HG03520 (cell line): ENCODE measurements around the gene AGR3.
A peak's percentile ranks its signal among the peaks of the same experiment; 100 is the strongest.
"Not testable (repeated sequence)": the region's sequence is repeated elsewhere in the genome, so short reads cannot be mapped to it uniquely, and the experiment has no call there.

Experiments
- ATAC-seq: cut with Tn5 transposase; IDR thresholded peaks from one replicate; pipeline ENCODE4 v1.9.1; 2021; ENCODE audit warnings: mild to moderate bottlenecking, moderate library complexity; ENCODE audit not compliant: unreplicated experiment

Gene AGR3

DNA sequence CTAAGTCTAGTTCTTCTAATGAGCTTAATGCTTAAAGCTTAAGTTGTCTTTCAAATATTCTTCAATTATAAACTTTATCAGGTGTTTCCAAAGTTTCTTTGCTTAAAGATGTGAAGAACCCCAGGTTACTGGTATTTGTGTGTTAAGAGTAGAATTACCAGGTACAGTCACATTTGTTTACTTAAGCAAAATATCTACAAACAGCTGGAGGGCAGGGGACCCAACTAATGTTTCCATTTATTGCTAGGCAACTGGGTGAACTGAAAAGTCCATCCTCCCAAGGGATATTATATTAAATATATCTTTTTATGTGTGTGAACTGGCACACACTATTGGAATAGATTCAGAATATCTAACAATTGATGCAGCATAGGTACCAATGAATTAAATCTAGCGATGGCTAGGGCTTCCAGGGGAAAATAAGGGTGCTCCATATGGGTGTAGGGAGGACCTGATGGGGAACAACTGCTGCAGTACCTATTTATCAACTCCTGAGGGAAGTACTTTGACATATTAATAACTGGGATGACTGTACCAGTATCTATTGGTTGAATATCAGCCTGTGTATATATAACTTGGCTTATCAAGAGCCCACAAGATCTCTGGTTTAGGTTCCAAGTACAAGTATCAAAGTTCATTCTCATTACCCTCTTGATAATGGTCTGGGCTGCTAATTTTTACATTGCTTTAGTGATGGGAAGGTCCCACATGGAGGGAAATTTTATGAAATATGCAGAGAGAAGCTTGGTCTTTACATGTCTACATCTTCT is 10.3 kb upstream of the AGR3 start:
- no peak for ATAC-seq

- peak; percentile 68 for ATAC-seq
Observed at GRCh38 chr7:16891338-16891737, 9.6 kb upstream of the AGR3 start.

GRCh38 chr7:16889851-16890415 is 8.2 kb upstream of the AGR3 start:
- ATAC-seq = no peak

DNA sequence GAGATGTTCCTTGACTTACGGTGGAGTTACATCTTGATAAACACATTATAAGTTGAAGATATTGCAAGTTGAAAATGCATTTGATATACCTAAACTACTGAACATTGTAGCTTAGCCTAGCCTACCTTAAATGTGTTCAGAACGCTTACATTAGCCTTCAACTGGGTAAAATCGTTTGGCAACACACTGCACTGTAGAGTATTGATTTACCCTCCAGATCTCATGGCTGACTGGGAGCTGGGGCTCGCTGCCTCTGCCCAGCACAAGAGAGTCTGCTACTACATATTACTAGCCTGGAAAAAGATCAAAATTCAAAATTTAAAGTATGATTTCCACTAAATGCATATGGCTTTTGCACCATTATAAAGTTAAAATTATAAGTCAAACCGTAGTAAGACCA is 7.5 kb upstream of the AGR3 start:
- ATAC-seq = no peak

GRCh38 chr7:16883918-16884317 is 2.1 kb upstream of the AGR3 start:
- ATAC-seq = no peak

DNA sequence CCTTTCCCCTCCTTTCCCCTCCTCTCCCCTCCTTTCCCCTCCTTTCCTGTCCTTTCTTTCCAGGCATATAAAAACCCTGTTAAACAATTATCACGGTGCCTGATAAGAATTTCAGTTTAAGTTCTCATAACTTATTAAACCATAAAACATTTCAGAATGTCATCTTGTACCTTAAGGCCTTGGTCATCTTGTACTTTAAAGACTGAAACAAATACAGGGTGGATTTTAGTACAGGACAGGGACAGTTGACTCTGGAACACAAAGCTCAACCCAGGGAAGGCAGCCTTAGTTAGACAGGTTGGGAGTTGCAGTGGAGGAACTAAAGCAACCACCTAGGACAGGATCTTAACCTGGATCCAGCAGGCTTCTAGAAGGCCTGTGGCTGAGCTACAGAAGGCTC is 1.2 kb downstream of the AGR3 start:
- no peak for ATAC-seq

DNA sequence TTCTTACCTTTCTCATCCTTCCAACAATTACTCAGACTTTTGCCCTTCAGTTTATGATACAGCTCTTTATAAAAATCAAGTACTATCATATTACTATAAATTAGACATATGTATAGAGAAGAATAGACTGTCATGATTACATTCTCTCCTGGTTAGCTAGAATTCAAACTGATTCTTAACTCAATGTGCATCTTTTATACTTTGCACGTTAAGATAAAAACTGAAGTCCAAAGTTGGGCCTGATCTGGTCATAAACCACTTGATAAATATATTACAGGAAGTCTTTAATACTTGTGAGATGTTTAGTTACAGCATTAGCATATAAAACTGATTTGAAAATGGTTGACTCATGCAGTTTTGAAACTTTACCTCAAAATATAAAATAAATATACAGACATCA is 2.6 kb downstream of the AGR3 start:
- ATAC-seq = no peak

DNA sequence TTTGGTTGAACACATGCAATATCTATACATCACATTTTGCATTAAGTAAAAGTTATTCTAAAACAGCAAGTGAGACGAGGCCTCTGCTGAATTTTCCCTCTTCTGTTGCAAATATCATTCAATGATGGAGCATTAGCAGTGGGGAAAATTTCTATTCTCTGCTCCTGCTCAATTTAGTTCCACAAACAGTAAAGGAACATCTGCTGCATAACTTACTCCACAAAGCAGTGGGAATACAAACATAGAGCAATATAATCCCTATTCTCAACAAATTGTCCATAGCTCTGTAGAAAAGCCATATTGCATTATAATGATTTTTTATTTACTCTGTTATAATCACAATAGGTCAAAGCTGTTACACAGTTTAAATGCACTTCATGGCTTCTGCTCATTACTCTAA is 5.9 kb downstream of the AGR3 start:
- no peak for ATAC-seq

- no peak for ATAC-seq
Observed at GRCh38 chr7:16874066-16874465, 7.7 kb downstream of the AGR3 start.

- no peak for ATAC-seq
Observed at GRCh38 chr7:16867328-16867727, 14.5 kb downstream of the AGR3 start.

DNA sequence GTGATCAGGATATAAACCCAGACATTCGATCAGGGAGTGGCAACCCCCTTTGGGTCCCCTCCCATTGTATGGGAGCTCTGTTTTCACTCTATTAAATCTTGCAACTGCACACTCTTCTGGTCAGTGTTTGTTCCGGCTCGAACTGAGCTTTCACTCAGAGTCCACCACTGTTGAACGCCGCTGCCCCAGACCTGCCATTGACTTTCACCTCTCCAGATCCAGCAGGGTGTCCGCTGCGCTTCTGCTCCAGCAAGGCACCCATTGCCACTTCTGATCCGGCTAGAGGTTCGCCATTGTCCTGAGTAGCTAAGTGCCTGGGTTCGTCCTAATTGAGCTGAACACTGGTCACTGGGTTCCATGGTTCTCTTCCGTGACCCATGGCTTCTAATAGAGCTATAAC is 28.6 kb downstream of the AGR3 start:
- ATAC-seq = not testable (repeated sequence)

GRCh38 chr7:16851829-16852228 is 30.0 kb downstream of the AGR3 start:
- ATAC-seq = no peak

DNA sequence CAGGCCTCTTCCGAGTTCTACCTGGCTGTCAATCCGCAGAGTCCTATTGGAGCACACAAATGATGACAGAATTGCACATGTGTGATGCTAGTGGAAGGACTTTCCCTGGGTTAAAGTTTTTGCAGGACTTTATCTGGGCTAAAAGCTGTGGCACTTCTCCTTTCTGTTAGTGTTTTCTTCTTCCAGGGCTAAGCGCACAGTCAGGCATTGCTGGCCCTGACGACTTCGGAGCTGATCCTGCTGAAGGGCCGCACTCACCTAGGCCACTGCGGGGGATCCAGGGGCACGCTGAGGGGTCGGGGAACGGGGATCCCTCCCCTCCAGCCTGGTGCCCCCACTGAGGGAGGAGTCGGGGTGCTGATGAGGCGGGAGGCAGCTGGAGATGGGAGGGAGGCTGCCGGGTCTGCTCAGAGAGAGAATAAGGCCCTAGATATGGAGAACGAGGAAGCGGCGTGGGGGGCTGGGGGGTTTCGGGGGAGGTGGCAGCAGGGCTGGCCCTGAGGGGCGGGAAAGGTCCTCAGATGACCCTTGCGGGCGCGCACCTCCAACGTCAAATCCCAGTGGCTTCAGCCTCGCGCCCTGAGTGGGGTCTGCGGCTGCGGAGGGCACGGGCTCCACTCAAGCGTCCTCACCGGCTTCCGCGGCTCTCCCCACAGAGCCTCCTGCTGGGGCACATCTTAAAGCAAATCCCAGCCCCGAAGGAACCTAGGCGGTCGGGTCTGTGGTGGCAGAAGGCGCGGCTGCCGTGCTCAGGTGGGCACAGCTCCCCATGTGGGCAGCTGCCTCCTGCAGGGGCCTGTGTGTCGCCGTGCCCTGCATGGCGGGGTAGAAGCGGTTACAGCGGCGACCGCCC is 30.9 kb downstream of the AGR3 start:
- ATAC-seq = no peak

DNA sequence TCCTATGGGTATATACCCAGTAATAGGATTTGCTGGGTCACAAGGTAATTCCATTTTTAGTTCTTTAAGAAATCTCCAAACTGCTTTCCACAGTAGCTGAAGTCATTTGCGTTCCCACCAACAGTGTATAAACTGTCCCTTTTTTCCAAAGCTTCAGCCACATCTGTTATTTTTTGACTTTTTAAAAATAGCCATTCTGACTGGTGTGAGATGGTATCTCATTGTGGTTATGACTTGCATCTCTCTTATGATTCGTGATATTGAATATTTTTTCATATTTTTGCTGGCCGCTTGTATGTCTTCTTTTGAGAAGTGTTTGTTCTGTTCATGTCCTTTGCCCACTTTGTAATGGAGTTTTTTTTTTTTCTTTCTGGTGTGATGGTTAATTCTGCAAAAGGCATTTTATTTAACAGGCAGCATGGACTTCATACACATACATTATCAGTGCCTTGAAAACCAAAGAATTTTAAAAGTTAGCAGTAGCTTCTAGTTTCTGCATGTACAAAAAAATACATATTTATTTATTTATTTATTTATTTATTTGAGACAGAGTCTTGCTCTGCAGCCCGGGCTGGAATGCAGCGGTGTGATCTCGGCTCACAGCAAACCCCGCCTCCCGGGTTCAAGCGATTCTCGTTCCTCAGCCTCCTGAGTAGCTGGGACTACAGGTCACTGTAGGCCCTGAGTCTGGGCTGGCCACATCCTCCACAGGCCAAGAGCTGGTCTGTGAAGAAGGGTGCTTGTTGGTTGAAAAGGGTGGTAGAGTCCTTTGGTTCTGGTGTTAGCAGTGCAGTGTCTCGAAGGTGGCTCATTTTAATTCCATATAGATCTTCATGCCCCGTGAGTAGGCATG is 32.3 kb downstream of the AGR3 start:
- no peak for ATAC-seq

- ATAC-seq = no peak
Observed at GRCh38 chr7:16847381-16847860, 34.4 kb downstream of the AGR3 start.

- no peak for ATAC-seq
Observed at GRCh38 chr7:16846601-16847165, 35.1 kb downstream of the AGR3 start.

DNA sequence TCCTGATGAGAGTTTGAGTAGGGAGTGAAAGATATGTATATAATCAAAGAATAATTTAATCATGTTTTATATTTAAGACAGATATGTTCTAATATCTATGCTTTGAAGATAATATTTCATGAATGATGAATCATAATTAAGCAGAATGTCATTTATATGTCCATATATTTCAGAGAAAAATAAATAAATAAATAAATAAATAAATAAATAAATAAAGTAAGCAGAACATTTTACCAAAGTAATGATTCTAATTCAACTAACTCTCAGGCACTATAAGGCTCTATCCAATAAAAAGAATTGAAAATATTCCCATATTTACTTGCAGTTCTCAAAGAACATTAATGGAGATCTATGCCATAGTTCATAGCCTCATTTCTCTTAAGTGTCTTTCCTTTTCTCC is 36.0 kb downstream of the AGR3 start:
- ATAC-seq = no peak

DNA sequence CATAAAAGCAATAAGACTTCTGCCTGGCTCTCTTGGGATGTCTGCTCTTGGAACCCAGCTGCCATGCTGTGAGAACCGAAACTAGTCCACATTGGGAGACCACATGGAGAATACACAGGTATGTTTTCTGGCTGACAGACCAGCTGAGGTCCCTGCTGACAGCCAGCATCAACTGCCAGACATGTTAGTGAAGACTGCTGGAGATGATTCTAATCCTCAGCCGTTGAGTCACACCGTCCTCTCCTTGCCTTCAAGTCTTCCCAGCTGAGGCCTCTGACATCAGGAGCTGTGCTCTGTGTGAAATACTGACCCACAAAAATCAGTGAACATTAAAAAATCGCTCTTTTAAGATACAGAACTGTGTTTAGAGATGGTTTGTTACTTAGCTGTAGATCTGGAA is 40.1 kb downstream of the AGR3 start:
- no peak for ATAC-seq

GRCh38 chr7:16840094-16840493 is 41.7 kb downstream of the AGR3 start:
- ATAC-seq = no peak

- ATAC-seq = no peak
Observed at GRCh38 chr7:16839646-16840045, 42.1 kb downstream of the AGR3 start.

DNA sequence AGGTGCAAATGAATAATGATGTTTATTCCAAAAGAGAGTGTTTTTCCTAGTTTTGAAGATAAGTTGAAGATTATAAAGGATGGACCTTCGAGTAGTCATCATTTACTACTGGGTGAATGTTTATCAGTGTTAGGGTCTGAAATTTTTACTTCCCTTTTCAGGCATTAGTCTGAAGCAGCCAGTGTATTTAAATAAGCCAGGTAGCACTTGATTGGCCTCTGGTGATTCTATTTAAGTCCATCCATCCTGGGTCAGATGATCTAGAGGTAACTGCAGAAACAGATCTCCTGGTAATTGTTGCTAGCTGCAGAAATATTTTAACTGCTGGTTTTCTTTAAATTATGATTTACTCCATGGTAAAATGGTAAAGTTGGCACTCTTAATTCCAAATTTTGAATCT is 42.9 kb downstream of the AGR3 start:
- no peak for ATAC-seq
